GM03348 (cell line): Measurements from ENCODE around the gene DYNC2H1.
"Not testable (repeated sequence)": the region's sequence is repeated elsewhere in the genome, so short reads cannot be mapped to it uniquely, and the experiment has no call there.

Experiments
- DNase-seq: peaks from one replicate; pipeline ENCODE4 v3.0.0; 2012; ENCODE audit warnings: low spot score

DYNC2H1 gene

GRCh38 chr11:103368145-103368544 is 258.9 kb downstream of the DYNC2H1 start:
- DNase-seq: peak; percentile 15

- no peak for DNase-seq
These were observed 260.9 kb downstream of the DYNC2H1 start for GRCh38 chr11:103370076-103370475.

GRCh38 chr11:103372906-103373305 is 263.7 kb downstream of the DYNC2H1 start:
- no peak for DNase-seq

GRCh38 chr11:103374227-103374626 is 265.0 kb downstream of the DYNC2H1 start:
- DNase-seq: not testable (repeated sequence)

- DNase-seq: peak; percentile 37
These were observed 269.7 kb downstream of the DYNC2H1 start for GRCh38 chr11:103378931-103379330.

GRCh38 chr11:103380031-103380430 is 270.8 kb downstream of the DYNC2H1 start:
- no peak for DNase-seq

GRCh38 chr11:103384652-103385051 is 275.4 kb downstream of the DYNC2H1 start:
- no peak for DNase-seq

GRCh38 chr11:103395612-103396011 is 286.4 kb downstream of the DYNC2H1 start:
- peak; percentile 40 for DNase-seq

- no peak for DNase-seq
These were observed 287.0 kb downstream of the DYNC2H1 start for GRCh38 chr11:103396237-103396636.

GRCh38 chr11:103397369-103397768 is 288.1 kb downstream of the DYNC2H1 start:
- DNase-seq: no peak

- DNase-seq: no peak
These were observed 289.6 kb downstream of the DYNC2H1 start for GRCh38 chr11:103398829-103399228.

- DNase-seq: no peak
These were observed 297.1 kb downstream of the DYNC2H1 start for GRCh38 chr11:103406357-103406756.

- DNase-seq: no peak
These were observed 298.4 kb downstream of the DYNC2H1 start for GRCh38 chr11:103407641-103408040.

GRCh38 chr11:103413266-103413888 is 304.2 kb downstream of the DYNC2H1 start:
- DNase-seq: no peak

- DNase-seq: no peak
These were observed 308.8 kb downstream of the DYNC2H1 start for GRCh38 chr11:103418014-103418413.

GRCh38 chr11:103420593-103420992 is 311.4 kb downstream of the DYNC2H1 start:
- DNase-seq: no peak

GRCh38 chr11:103433386-103434072 is 324.3 kb downstream of the DYNC2H1 start:
- peak; percentile 47 for DNase-seq

- no peak for DNase-seq
These were observed 324.8 kb downstream of the DYNC2H1 start for GRCh38 chr11:103434073-103434411.

- no peak for DNase-seq
These were observed 327.0 kb downstream of the DYNC2H1 start for GRCh38 chr11:103436131-103436770.

GRCh38 chr11:103441021-103441420 is 331.8 kb downstream of the DYNC2H1 start:
- DNase-seq: no peak

GRCh38 chr11:103448966-103449365 is 339.7 kb downstream of the DYNC2H1 start:
- no peak for DNase-seq

- peak; percentile 11 for DNase-seq
These were observed 341.0 kb downstream of the DYNC2H1 start for GRCh38 chr11:103450241-103450640.

- DNase-seq: no peak
These were observed 343.9 kb downstream of the DYNC2H1 start for GRCh38 chr11:103453126-103453525.
